DOHH2 (cell line): Measurements from ENCODE around the gene EPC1.

Experiments used
- CTCF ChIP-seq: fragments of 200-600 bp; sonication (generic); IDR thresholded peaks from one replicate; pipeline ENCODE4 v1.5.1; 2014; ENCODE audit warnings: antibody characterized with exemption, mild to moderate bottlenecking, low read depth, low read length; ENCODE audit not compliant: poor library complexity, severe bottlenecking
- EZH2phosphoT487 ChIP-seq: fragments of 200-600 bp; sonication (generic); IDR thresholded peaks from 2 replicates; pipeline ENCODE4 v1.6.1; 2017; ENCODE audit warnings: borderline replicate concordance, mild to moderate bottlenecking, antibody characterized with exemption, low read length, moderate library complexity, mixed read lengths

DNA sequence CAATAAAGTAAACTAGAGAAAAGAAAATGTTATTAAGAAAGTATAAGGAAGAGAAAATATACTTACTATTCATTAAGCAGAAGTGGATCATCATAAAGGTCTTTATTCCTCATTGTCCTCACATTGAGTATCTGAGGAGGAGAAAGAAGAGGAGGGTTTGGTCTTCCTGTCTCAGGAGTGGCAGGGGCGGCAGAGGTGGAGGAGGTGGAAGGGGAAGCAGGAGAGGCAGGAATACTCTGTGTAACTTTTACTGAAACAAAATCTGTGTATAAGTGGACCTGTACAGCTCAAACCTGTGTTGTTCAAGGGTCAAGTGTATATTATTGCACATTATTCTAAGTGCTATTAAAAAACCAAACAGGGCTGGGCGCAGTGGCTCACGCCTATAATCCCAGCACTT lies 34.2 kb upstream of the EPC1 start:
- TF ChIP-seq CTCF (no peak), EZH2phosphoT487 (no peak)
